GM21825 (cell line): Measurements from ENCODE around the gene GTF2H2C_2.
"Not testable (repeated sequence)": the region's sequence is repeated elsewhere in the genome, so short reads cannot be mapped to it uniquely, and the experiment has no call there.

ENCODE experiments used
- ATAC-seq: cut with Tn5 transposase; IDR thresholded peaks from one replicate; pipeline ENCODE4 v1.9.1; 2021; ENCODE audit warnings: mild to moderate bottlenecking, moderate library complexity; ENCODE audit not compliant: unreplicated experiment

Gene GTF2H2C_2

GRCh38 chr5:70415117-70415516 is at the start of gene GTF2H2C_2:
Gene GTF2H2C_2, plus strand, starts transcription at chr5:70415368.
- ATAC-seq: peak; percentile 99

DNA sequence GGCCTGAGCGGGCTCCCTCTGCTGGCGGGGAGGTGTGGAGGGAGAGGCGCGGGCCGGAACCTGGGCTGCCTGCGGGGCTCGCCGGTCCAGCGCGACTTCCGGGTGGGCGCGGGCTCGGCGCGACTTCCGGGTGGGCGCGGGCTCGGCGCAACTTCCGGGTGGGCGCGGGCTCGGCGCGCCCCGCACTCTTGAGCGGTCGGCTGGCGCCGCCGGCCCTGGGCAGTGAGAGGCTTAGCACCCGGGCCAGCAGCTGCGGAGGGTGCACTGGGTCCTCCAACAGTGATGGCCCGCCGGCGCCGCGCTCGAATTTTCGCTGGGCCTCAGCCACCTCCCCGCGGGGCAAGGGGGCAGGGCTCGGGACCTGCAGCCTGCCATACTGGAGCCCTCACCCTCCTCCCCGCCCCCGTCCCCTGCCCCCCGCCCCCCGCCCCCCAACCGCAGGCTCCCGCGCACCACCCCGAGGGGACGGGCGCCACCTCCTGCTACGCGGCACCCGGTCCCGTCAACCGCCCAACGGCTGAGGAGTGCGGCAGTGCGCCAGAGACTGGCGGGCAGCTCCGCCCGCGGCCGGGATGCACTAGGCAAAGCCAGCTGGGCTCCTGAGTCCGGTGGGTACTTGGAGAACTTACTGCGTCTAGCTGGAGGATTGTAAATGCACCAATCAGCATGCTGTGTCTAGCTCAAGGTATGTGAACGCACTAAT is 14.0 kb upstream of the GTF2H2C_2 start:
- peak; percentile 97 for ATAC-seq

DNA sequence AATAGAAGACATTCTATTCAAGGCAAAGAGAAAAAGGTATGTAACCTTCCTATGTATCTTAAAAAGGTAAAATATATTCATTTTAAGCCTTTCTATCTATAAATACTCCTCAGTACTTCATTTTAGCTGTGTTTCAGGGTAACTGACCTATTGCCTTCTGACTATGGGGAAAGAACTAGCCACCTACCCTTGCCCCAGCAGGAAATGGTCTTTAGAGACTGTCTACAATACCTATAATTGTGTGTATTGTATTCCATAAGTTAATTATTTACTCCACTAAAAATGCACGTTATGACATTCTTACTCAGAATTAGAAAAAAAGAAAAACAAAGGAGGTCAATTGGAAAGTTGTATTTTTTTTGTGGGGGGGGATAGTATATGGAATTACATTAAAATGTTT is 6.2 kb downstream of the GTF2H2C_2 start:
- not testable (repeated sequence) for ATAC-seq

GRCh38 chr5:70423215-70423614 is 8.0 kb downstream of the GTF2H2C_2 start:
- ATAC-seq: not testable (repeated sequence)

GRCh38 chr5:70438518-70438917 is 23.4 kb downstream of the GTF2H2C_2 start:
- ATAC-seq: not testable (repeated sequence)

GRCh38 chr5:70449565-70449964 is 34.4 kb downstream of the GTF2H2C_2 start:
- not testable (repeated sequence) for ATAC-seq

DNA sequence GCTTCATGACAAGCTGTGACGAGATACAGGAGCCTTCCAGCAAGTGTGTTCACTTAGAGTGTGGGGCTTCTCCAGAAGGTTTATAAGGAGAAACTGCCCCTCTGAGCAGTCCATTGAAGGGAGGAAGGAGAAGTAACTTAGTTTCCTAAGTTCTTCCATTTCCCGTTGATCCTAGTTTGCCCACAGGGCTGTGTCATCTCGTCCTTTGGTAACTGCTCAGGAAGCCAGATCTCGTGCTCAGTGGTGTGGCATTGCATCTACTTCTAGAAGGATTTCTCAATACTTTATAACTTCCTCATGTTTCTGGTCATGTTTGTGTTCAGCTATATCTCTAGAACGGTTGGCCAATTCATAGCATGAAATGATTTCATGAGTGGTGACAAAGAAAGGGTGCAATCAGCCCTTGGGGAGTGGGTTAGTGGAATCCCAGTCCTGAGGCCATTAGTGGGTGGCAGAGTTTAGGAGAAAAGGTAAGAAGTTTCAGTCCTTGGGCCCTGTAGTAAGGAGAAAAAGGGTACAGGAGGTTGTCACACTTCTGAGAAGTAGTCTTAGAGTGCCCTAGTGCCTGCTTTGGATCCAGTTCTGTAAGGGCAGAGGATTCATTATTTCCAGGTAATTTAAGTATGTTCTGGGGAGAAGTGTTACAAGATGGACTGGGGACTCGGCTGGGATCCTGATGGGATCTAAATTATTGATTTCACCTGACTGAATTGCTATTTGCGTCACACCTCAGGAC is 36.2 kb downstream of the GTF2H2C_2 start:
- ATAC-seq: not testable (repeated sequence)

GRCh38 chr5:70457093-70457492 is 41.9 kb downstream of the GTF2H2C_2 start:
- ATAC-seq: peak; percentile 73

DNA sequence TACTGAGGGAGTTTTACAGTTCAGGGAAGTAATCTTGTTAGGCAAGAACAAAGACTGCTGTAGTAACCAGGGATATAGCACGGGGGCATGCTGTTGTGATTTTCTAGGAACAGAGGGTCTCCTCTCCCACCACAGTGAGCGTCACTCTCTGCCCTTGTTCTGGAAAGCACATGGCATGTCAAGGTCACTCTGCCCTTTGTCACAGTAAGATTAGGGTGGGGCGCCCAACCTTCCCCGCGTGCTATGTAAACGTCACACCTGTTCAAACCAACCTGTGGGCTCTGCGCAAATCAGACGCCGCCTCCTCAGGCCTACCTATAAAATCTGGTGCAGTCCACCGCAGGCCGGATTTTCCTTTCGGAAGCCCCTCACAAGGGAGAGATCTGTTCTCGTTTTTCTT is 44.0 kb downstream of the GTF2H2C_2 start:
- not testable (repeated sequence) for ATAC-seq

DNA sequence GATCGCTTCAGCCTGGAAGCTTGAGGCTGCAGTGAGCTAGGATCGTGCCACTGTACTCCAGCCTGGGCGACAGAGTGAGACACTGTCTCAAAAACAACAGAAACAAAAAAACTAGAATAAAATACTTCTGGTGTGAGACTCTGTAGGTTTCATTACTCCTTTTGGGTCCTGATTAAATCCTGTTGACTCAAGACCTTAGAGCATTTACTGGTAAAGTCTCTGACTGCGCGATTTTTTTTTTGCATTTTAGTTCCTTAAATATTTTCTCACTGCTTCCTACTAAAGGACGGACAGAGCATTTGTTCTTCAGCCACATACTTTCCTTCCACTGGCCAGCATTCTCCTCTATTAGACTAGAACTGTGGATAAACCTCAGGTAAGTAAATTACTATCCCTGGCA is 46.8 kb downstream of the GTF2H2C_2 start:
- ATAC-seq: not testable (repeated sequence)

DNA sequence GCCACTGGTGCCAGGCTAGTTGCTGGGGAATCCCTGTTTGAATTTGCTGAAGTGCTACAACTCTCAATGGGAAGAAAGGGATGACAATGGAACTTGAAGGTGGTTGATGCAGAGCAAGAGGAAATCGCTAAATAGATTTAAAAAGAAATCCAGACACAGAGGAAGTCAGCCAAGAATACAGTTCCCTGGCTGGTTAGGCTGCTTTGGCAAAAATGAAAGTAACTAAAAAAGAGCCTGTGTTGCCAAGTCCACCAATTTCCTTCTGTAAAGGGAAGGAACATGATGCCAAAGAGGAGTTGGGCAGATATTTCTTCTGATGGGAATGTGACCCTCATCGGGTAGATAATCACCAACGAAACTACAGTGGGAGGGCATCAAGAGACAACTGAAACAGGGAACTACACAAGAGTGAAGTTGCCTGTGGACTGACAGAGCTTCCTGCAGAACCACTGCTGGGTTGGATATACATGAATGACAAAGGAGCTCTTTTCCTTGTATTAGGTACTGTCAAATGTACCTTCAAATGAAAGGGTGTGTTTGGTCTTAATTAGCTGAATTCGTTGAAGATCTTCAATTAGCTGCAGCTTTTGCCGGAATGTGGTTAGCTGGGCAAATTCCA is 49.0 kb downstream of the GTF2H2C_2 start:
- not testable (repeated sequence) for ATAC-seq

DNA sequence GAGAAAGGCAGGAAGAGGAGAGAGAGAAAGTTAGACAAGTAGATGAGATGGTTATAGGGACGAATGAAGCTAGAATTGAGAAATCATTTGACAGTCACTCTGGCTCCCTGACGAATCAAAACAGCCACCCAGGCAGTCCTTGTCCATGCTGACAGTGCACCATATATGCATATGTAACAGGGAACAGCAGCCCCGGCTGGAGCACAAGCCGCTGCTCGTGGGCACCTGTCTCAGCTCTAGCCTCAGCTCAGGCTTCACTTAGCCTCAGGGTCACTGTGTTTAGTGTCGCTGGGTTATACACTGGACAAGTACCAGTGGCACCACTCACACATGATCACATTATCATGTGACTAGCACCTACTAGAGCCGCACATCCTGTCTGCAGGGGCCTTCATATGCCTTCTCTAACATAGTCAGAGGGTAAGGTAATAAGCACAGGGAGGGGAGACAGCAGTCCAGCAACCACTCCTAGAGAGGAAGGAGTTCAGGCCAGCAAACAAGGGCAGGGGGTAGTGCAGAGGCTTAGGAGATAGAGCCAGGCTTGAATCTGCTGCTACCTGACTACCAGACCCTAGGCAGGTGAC is 54.9 kb downstream of the GTF2H2C_2 start:
- ATAC-seq: not testable (repeated sequence)
